Ovary (tissue), 9 donors: ENCODE measurements around the gene SPACDR. TPM values are rescaled to one million over a fixed set of nuclear protein-coding genes. Genes with fewer than 3 reads are reported as not detected.

ENCODE experiments used
- DNase-seq, 5 donors: peaks; one replicate each; pipeline ENCODE4 v3.0.0-alpha.2; 2019 to 2020
- H3K27ac ChIP-seq, 2 donors: fragments of 200-600 bp; one replicate each; pipeline versions ENCODE4 v1.5.1 to v1.8.0; 2019 to 2022
- H3K27me3 ChIP-seq: fragments of 200-600 bp; one replicate; pipeline ENCODE4 v1.8.0; 2022
- H3K36me3 ChIP-seq: fragments of 200-600 bp; sonication (generic); one replicate; pipeline ENCODE4 v1.5.1; 2019
- H3K4me1 ChIP-seq: one replicate; pipeline ENCODE4 v1.8.1; 2013; ENCODE audit warnings: mild to moderate bottlenecking, moderate library complexity; ENCODE audit not compliant: insufficient read depth
- H3K4me3 ChIP-seq: fragments of 200-600 bp; sonication (generic); one replicate; pipeline ENCODE4 v1.5.1; 2017
- H3K9me3 ChIP-seq, 2 donors: fragments of 200-600 bp in 1 of 2; sonication (generic) in 1 of 2; one replicate each; pipeline versions ENCODE4 v1.5.1 to v1.8.1; 2013 to 2019; ENCODE audit warnings: mild to moderate bottlenecking in 1 of 2, moderate library complexity in 1 of 2
- CTCF ChIP-seq, 3 donors: fragments of 450-650 bp in 2 of 3; fragments of 200-600 bp in 1 of 3; IDR thresholded peaks; one replicate each; pipeline versions ENCODE4 v1.5.1 to v1.8.0; 2016 to 2022; ENCODE audit warnings: antibody characterized with exemption in 3 of 3, mild to moderate bottlenecking in 1 of 3
- EP300 ChIP-seq: sonication (generic); formaldehyde crosslinking; IDR thresholded peaks from one replicate; pipeline ENCODE4 v1.6.1; 2017; ENCODE audit warnings: antibody characterized with exemption
- POLR2A ChIP-seq: fragments of 450-650 bp; IDR thresholded peaks from one replicate; pipeline ENCODE4 v1.6.1; 2017; ENCODE audit warnings: antibody characterized with exemption, mild to moderate bottlenecking, moderate library complexity
- WGBS, 3 donors: extraction: QIAGEN DNeasy Blood & Tissue Kit in 1 of 3; methylation state at CpG; one replicate each; pipeline versions ENCODE4 v1.1.5 to v1.1.7; 2013 to 2017; 5-methylcytosine and 5-hydroxymethylcytosine counted together
- intact Hi-C, 4 donors: fragments of 100-400 bp; cut with DNase I; formaldehyde crosslinking; loops; one replicate each; pipeline versions ENCODE4 v1.11.0 to v1.15.1; 2022 to 2023
- polyA plus RNA-seq, 2 donors: library from polyadenylated mRNA; stranded (reverse); fragments of 200-250 nt in 1 of 2; fragments of 350-450 nt in 1 of 2; fragmentation: Illumina TruSeq in 1 of 2; extraction: RNeasy Lipid Tissue Mini Kit (QIAGEN cat#74804) in 1 of 2; gene quantifications; one replicate each; pipeline ENCODE4 v1.2.3, GENCODE V29; 2013 to 2014
- total RNA-seq, 7 donors: library from RNA; depleted of rRNA in 2 of 7; stranded (reverse); fragments of >200 nt in 2 of 7; fragmentation: NEBNext Ultra II Directional in 3 of 7; extraction: Animal tissue kit (Norgen Biotek cat#: 25700) in 3 of 7; gene quantifications; one replicate each; pipeline versions ENCODE4 v1.1.0 to v1.2.4, GENCODE V29; 2016 to 2023
- donor health status: DM: no; HTN: no; CAD: no; lungs with moderate emphysema.
- donor health status: DM: no; HTN: no; CAD: no.
- donor health status: Bipolar disorder and iron deficiency.
- donor health status: DM: yes; HTN: yes; CAD: no.
- donor health status: DM: no; HTN: no; CAD: no.
- donor health status: DM: yes; HTN: yes; CAD: no.

Gene SPACDR
- total and polyA plus RNA-seq, 9 donors = 0.25 to 3.0 (median 0.78) TPM; not detected in 1

- peak; percentile 67 to 79 (median 76) for DNase-seq
- intact Hi-C loops = no loop called here
- peaks cover 5% of the 10 kb centered on the region for H3K4me1 ChIP-seq
- no peaks in the 10 kb centered on the region for H3K9me3 ChIP-seq
- no peaks in the 10 kb centered on the region for H3K27me3 ChIP-seq
- no peak overlapping the region for H3K4me3 ChIP-seq
- no peak overlapping the region for H3K27ac ChIP-seq
- TF ChIP-seq CTCF (IDR thresholded peaks at IDR 0.05) (no peak), EP300 (no peak), POLR2A (no peak)
- H3K36me3 ChIP-seq = no peaks in the 10 kb centered on the region
- 20 to 29% (median 28%) methylated on average over 9 of the region's 9 CpGs for WGBS, 3 donors
Measured at GRCh38 chr7:100489824-100490223, 25.8 kb upstream of the SPACDR start.

- DNase-seq = peak in 1 of 5 donors; percentile 40
- peaks cover 8% of the 10 kb centered on the region for H3K4me1 ChIP-seq
- 53 to 63% (median 62%) methylated on average over 9 to 10 of the region's 10 CpGs for WGBS, 3 donors
- H3K36me3 ChIP-seq = no peaks in the 10 kb centered on the region
- TF ChIP-seq CTCF (IDR thresholded peaks at IDR 0.05) = no peak
- TF ChIP-seq EP300 = no peak
- no peak for TF ChIP-seq POLR2A
- H3K9me3 ChIP-seq = no peaks in the 10 kb centered on the region
- intact Hi-C loops = no loop called here
- no peak overlapping the region for H3K4me3 ChIP-seq
- H3K27me3 ChIP-seq = no peaks in the 10 kb centered on the region
- H3K27ac ChIP-seq = no peak overlapping the region
Measured at GRCh38 chr7:100489121-100489520, 25.1 kb upstream of the SPACDR start.

GRCh38 chr7:100488333-100489095 lies 24.5 kb upstream of the SPACDR start:
- Histone ChIP-seq H3K9me3 (no peaks in the 10 kb centered on the region), H3K27ac (no peak overlapping the region), H3K36me3 (no peaks in the 10 kb centered on the region), H3K4me1 (peaks cover 8% of the 10 kb centered on the region), H3K27me3 (no peaks in the 10 kb centered on the region), H3K4me3 (no peak overlapping the region)
- 84 to 89% (median 84%) methylated on average over 33 to 44 of the region's 44 CpGs for WGBS, 3 donors
- intact Hi-C loops = no loop called here
- no peak for DNase-seq
- TF ChIP-seq CTCF (IDR thresholded peaks at IDR 0.05) = no peak
- TF ChIP-seq POLR2A = no peak
- TF ChIP-seq EP300 = no peak

GRCh38 chr7:100486753-100487446 lies 22.8 kb upstream of the SPACDR start:
- Histone ChIP-seq H3K4me3 (no peak overlapping the region), H3K36me3 (no peaks in the 10 kb centered on the region), H3K27me3 (no peaks in the 10 kb centered on the region), H3K9me3 (no peaks in the 10 kb centered on the region), H3K4me1 (peaks cover 6% of the 10 kb centered on the region), H3K27ac (no peak overlapping the region)
- DNase-seq = peak in 1 of 5 donors; percentile 44
- 83 to 84% (median 84%) methylated on average over 19 to 30 of the region's 30 CpGs for WGBS, 3 donors
- intact Hi-C loops = no loop called here
- TF ChIP-seq CTCF (IDR thresholded peaks at IDR 0.05) (no peak), EP300 (no peak), POLR2A (no peak)
